Germinal center (tissue), 1 donor: ENCODE measurements around the gene DPAGT1.
"Not testable (repeated sequence)": the region's sequence is repeated elsewhere in the genome, so short reads cannot be mapped to it uniquely, and the experiment has no call there.

Experiments
- DNase-seq: peaks from one replicate; pipeline ENCODE4 v3.0.0; 2012; ENCODE audit warnings: mixed read lengths, low spot score

The DPAGT1 gene

DNA sequence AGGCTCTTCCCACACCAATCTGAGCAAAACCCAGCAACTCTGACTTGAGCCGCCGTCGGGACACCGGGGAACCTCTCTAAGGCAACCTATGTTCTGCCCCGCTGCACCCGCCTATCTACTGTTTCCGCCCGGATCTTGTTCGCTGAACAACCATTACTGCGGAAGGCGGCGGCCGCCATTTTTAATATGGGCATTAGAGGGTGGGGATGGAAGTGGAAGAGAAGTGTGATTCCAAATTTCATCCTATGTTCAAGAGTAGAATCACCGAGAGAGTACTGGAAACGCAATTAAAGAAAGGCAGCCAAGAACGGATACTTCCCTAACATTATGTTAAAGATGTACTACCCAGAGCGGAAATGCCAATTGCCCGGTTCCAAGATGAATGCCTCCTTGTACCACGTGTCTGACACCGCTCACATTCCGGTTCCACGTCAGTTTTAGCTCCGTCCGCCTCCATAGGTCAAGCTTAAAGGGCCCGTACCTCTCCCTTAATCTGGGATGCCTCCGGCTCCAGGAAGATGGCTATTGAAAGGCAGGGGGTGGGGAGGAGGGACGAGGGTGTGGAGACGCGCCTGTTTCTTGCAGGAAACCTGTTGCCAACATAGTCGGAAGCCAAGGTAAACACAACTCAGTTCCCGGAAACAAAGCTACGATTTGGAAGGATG, at the start of gene DPAGT1:
Gene DPAGT1, minus strand, starts transcription at position 95 of the 665 bp plus-strand sequence. CDS start 198 bp downstream, outside the sequence.
- peak; percentile 69 for DNase-seq

DNA sequence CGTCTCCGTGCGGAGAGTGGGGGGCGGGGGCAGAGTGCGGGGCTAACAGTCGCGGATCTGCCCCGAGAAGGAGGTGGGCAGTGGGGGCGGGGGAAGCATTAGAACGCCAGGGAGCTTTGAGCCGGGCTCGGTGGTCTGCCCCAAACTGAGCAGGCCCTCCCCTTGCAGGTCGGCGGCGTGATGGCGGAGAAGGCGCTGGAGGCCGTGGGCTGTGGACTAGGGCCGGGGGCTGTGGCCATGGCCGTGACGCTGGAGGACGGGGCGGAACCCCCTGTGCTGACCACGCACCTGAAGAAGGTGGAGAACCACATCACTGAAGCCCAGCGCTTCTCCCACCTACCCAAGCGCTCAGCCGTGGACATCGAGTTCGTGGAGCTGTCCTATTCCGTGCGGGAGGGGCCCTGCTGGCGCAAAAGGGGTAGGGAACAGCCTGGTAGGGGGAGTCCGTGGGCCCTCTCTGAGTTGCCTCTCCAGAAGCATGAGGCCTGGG, 48.2 kb upstream of the DPAGT1 start:
- DNase-seq, result no peak

DNA sequence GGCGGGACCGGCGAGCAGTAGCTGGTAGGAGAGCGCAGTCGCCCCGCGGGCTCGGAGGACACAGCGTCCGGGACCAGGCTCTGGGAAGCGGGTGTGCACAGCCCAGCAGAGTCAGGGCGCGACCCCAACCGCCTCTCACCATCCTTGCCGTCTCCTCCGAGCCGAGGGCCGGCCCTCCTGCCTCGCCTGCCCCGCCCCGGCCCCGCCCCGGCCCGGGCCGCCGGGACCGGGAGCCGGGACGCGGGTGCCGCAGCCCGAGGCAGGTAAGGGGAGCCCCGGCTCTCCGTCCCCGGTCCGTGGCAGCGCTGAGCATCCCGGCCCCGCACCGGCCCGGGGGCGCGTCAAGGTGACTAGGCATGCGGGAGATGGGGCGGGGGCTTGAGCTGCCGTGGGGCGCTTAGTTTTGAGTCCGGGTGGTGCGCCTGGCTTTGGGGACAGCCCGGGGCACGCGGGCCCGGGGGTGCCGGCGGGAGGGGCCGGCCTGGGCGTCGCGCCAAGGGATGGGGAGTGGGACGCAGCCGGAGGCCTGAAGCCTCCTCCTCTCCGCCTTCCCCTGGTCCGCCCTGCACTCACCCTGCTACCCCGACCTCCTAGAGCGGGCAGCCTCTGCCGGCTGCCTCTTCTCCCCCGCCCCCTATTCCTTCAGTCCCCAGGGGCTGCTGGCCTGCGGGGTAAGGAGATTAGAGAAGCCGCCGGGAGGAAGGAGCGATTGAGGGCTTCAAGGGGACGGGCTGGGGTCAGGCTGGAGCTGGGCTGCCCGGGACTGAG, 47.5 kb upstream of the DPAGT1 start, which contains the start of gene ABCG4:
Gene ABCG4, plus strand, starts transcription at position 35 of the 768 bp plus-strand sequence. CDS start 914 bp downstream, outside the sequence.
- peak; percentile 28 for DNase-seq

DNA sequence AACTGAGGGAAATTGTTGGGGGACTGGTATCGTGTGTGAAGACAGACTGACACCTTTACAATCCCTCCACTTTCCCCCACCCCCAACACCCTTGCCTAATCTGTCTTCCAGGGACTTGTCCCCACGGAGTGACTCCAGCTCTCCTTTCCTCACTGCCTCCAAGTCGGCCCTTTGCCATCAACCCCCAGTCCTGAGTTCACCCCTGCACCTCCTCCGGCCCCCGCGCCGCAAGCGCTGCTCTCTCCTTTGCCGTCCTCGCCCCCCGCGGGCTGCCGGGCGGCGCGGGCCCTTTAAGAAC, 47.0 kb upstream of the DPAGT1 start:
- no peak for DNase-seq

DNA sequence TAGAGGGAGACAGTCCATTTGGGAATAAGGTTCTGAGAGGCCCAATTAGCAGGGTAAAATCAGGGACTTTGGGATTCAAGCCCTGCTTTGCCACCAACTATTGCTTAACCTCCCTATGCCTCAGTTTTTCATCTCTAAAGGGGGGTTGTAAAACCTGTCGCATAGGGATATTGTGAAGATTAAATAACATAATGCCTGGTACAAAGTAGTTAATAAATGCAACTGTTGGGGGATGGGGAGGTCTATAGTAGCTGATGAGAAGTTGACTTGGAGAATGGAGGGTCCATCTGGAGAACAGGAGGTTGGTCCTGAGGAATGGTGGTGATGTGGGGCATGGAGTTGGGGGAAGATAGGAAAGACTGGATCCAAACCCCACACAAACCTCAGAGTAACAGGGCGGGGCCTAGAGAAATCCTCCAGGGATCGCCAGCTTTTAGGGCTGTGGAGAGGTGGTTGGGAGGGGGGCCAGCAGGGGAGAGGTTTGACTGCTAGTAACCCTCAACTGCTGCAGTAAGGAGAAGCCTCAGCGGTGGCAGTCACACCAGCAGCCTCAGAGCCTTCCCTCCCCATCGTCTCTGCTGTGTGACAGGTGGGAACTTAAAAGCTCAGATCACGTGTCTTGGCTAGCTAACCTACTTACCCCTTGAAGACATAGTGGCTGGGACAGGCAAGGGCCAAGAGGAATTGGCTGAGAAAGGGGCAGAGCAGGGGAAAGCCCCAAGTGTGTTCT, 46.1 kb upstream of the DPAGT1 start:
- no peak for DNase-seq

DNA sequence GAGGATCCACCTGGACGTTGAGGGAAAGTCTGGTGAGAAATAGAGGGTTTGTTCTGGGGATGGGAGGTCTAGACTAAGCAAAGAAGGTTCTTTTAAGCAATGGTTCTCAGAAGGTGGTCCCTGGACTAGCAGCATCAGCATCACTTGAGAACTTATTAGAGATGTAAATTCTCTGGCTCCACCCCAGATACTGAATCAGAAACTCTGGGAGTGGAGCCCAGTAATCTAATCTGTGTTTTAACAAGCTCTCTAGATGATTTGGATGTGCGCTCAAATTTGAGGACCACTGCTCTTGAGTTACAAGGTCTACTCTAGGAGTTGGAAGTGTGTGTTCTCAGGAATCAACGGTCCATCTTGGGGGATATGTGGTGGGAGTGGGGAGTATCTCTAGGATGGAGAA, 43.9 kb upstream of the DPAGT1 start:
- DNase-seq, result no peak

DNA sequence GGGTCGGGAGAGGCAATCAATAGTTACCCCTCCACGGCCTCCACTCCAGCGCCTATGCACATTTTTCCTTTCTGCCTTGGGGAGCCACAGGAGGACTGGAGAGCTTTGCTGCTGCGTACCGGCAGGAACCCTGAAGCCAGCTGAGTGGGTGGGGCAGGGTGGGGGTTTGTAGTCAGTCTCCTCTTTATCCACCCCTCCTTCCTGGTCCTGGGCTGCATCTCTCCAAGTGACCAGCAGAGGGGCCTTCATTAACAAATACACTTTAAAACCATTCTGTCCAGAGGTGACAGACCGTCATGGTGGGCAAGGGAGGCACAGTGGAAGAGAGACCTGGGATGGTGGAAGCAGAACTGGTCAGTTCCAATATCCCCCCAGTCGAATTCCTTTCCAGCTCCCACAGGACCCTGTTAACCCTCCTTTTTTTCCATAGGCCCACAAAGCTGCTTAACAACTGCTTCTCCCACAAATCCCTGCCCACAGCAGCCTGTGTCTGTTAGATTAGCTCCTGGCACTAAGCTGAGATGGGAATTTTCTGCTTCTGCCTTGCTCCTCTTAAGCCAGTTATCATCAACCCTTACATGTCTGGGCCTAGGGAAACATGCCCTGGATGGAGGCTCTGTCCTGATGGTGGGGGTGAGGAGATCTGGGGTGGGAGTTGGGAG, 43.3 kb upstream of the DPAGT1 start:
- DNase-seq, result peak; percentile 67

DNA sequence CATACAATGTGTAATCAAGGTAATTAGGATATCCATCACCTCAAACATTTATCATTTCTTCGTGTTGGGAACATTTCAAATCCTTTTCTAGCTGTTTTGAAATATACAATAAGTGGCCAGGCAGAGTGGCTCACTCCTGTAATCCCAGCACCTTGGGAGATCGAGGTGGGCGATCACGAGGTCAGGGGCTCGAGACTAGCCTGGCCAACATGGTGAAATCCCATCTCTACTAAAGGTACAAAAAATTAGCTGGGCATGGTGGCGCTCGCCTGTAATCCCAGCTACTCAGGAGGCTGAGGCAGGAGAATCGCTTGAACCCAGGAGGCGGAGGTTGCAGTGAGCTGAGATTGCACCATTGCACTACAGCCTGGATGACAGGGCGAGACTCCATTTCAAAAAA, 37.6 kb upstream of the DPAGT1 start:
- DNase-seq, result not testable (repeated sequence)

DNA sequence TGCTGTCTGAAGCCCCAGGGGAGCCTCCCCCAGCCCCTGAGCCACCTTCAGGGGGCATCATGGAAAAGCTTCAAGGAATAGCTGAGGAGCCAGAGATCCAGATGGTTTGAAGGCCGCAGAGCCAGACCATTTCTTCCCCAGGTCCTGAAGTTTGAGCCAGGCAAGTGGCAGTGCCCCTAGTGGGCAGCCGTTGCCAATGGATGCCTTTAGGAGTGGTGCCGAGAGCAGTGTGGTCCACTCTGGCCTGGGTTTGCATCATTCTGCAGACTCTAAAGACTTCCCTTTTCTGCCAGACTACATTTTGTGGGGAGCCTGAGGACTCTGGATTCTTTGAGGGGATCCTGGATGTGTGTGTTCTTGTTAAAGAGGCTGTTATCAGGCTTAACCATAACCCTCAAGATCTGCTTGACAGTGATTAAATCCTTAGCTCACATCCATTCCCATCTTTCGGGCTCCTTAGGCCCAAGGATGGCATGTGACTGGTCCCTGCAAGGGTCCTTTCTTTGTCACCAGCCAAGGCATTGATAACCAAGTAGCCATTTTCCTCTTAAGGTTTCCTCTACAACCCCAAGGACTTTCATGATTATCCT, 32.8 kb upstream of the DPAGT1 start:
- peak; percentile 32 for DNase-seq

DNA sequence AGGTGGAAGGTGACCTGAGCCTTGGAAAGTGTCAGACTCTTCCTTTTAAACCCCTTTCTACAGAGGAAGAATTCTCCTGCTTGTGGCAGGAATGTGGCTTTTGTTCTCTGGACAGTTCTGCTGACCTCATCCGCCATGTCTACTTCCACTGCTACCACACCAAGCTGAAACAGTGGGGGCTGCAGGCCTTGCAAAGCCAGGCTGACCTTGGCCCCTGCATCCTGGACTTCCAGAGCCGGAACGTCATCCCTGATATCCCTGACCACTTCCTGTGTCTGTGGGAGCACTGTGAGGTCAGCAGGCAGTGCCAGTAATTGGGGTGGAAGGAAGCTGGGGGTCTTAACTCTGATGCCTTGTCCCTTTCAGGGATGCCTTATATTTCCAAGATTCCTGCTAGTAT, 29.0 kb upstream of the DPAGT1 start:
- DNase-seq, result no peak

DNA sequence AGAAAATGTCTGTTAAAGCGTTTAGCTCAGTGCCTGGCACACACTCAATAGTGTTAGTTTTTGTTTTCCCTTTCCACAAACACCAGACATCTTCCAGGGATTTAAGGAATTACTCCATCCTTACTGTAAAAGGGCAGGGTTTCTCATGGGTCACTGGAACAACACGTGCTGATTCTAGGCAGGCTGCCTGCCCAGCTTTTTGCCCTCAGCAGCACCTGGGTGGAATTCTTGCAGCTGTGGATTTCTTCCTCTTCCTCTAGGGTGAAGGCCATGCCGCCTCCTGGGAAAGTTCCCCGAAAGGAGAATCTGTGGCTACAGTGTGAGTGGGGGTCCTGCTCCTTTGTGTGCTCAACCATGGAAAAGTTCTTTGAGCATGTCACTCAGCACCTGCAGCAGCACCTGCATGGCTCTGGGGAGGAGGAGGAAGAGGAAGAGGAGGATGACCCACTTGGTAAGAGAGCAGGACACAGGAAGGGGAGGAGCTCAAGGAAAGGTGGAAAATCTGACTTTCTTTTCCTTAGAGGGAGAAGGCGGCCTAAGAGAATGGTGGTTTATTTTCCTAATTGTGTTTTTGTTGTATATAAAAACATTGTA, 25.1 kb upstream of the DPAGT1 start:
- DNase-seq, result no peak

DNA sequence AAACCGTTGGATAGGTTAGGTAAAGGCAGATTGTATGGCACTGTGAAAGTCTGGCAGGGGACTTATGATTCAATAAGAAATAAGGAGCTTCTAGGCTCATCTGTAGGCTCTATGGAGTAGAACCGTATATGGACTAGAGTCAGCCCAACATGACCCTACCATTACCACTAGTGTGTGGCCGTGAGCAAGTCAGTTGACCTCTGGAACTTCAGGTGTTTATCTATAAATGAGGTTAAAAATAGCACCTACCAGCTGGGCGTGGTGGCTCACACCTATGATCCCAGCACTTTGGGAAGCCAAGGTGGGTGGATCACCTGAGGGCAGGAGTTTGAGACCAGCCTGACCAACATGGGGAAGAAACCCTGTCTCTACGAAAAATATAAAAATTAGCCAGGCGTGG, 24.2 kb upstream of the DPAGT1 start:
- DNase-seq, result no peak

DNA sequence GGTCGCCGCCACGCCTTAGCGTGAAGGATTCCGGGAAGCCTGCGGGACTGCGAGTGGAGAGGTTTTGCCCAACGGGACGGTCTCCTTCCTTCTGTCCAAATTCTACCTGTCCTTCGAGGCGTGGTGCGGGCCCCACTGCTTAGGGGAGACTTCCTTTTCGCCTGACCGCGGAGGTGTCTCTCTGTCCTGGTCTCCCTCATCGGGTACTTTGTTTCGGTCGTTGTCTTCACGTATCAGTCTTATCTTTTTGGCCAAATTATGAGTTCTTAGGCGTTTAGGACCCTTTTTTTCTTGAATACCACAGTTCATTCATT, 20.1 kb upstream of the DPAGT1 start:
- no peak for DNase-seq

DNA sequence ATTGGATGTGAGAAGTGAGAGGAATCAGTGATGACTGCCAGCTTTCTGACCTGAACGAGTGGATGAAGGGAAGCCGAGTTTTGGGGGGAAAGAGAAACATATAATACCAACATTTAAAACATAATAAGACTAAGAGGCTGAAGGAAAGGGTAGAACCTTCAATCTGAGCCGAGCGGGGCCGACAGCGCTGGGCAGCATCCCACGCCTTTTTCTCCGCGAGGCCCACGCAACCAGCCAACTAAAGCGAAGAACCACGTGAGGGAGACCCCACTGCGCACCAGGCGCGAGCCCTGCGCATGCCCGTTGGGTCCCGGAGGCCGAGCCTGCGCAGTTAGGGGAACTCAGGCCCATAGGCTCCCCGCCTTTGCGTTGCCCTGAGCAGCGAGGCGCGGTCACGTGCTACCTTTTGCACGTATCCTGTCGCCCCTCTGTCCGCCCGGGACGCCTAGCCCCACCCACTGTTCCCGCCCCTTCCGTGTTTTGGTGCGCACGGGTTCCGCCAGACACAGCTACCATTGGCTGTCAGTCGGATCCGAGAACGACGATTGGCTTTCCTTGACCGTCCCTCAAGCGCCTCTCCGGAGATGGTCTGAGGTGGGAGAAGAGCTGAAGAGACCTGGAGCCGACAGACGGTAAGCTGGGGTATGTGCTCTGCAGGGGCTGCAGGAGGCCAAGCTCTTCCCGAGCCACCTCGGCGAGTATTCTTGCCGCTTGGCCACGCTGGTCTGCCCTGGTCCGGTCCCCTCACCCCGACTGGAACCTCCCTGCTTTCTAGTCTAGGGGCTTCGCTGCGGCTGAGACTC, 19.6 kb upstream of the DPAGT1 start, which contains the start of gene HINFP:
Gene HINFP, plus strand, starts transcription at position 573 of the 803 bp plus-strand sequence. CDS start 5,365 bp downstream, outside the sequence.
- DNase-seq, result peak; percentile 99

DNA sequence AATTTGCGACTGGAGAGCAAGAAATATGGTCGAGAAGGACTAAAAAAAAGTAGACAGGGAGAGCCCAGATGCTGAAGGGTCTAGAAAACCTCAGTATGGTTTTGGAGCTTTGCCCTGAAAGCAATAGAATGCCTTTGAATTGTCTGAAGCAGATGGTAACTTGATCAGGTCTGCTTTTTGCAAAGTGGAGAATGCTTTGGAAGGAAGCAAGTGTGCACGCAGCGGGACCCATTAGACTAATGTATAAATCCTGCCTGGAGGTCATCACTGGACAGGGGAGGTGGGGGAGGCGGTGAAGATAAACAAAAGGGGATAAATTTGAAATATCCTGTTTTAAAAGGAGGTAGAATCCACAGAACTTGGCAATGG, 19.0 kb upstream of the DPAGT1 start:
- DNase-seq, result no peak

DNA sequence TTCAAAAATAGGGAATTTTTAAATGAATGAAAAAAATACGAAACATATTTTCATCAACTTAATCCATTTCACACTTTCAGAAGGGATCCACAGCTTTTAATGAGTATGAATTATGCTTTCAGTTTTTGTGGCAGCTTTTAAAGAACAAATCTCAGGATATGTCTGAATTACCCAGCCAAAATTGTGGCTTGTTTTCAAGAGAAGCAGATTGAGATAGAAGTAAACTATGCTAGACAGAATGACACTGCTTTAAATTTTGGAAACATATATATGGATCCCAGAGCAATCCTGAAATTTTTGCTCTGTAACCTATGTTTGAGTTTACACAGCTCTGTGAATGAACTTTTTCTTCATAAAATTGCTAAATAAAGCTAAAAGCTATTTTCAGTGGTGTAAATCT, 17.3 kb upstream of the DPAGT1 start:
- DNase-seq, result no peak

DNA sequence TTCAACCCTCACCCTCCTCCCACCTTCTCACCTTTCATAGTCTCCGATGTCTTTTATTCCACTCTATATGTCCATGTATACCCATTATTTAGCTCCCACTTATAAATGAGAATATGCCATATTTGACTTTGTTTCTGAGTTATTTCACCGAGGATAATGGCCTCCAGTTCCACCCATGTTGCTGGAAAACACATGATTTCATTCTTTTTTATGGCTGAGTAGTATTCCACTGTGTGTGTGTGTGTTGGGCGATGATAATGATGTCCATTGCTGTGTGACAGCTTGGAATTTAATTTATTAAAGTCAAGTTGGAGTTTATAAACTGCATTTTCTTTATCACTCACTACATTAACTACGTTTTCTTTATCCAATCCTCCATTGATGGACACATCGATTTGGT, 16.6 kb upstream of the DPAGT1 start:
- no peak for DNase-seq

DNA sequence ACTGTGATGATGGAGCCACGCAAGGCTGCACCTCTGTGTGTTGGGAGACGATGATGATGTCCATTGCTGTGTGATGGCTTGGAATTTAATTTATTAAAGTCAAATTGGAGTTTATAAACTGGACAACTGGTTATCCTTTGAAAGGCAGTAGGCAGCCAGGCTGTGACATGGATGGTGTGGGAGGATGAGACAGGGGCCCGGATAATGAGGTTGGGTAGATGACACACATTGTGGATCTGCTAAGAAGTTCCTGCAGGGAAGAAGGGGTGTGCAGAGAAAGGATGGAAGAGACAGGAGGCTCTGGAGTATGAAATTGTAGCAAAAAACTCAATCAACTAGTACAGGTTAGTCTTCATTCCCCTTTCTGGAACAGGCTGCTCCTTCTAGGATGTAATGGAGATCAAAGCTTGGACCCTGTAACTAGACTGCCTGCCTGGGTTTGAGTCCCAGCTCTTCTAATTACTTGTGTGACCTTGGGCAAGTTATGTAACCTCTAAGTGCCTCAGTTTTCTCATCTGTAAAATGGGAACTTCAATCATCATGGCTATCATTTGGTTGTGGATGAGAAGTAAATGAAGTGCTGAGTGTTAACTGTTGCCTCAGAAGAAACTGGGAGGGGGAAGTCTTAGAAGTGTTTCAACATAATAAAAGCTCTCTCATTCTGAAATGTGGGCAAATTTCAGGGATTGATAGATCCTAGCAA, 15.5 kb upstream of the DPAGT1 start:
- no peak for DNase-seq

DNA sequence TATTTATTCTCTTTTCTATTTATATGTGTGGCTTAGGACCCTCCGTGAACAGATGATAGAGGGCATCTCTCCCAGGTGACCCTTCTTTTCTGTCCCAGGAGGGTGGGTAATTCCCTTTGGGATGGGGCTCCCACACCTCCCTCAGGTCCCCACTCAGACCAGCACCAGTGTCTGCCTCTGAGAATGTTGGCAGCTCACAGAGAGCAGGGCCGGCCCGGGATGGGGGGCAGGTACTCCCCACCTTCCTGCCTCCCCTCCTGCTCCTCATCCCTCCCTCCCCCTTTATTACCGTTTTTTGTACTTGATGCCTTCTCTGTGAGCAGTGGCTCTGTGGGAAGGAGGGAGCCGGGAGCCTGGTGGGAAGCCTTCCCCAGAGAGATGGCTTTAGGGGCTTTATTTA, 14.9 kb upstream of the DPAGT1 start:
- DNase-seq, result no peak

DNA sequence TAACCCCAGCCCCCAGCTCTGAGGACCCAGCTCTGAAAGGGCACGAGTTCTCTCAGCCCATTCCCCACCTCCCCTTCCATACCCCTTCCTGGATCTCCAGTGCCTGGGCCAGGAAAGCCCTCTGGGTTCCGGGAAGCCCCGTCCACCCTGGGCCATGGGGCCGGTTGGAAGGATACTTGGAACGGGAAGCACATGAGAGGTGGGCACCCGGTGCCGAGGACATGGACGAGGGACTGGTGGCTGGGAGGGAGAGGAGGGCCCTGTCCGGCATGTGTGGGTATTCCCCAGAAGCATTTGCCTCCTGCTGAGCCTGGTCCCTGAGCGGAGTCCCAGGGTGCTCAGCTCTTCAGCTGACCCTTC, 14.6 kb upstream of the DPAGT1 start:
- no peak for DNase-seq
